Measurements from ENCODE around the gene ANKFN1.
A peak's percentile ranks its signal among the peaks of the same experiment; 100 is the strongest.

The ANKFN1 gene

DNA sequence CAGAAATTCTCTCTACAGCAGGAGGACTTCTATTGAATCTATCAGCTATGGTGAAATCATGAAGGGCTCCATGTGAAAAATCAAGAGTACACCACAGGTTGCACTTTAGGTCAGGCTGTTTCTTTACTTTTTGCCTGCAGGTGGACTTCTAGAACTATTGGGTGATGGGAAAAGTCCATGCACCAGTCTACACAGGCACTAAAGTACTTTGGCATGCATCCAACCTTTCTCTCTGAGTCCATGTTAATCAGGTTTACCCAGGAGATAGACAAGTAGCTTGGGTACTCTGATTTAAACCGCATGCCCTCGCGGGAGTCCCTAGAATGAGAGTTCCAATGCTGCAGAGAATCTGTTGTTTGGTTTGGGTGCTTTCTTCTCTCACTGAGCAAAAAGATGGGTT is 9.1 kb upstream of the ANKFN1 start:
- no peak for DNase-seq

GRCh38 chr17:56146534-56146933 is 6.7 kb upstream of the ANKFN1 start:
- DNase-seq = no peak

DNA sequence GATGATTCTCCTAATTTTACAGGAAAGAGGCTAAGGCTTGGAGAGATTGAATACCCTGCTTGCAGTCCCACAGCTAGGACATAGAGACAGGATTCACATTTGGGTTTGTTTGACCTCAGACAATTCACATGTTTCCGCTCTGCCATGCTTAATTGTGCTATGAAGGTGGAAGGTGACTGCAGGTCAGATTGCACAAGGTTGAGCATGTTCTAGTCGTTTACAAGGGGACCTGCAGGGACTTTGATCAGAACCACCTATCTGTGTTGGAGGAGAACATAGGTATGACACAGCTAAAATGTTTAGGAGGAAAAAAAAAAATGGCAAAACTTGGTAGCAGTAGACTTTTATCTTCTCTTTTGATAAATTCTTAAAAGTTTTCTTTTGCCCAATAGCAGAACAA is 4.9 kb upstream of the ANKFN1 start:
- no peak for DNase-seq

- no peak for DNase-seq
Observed at GRCh38 chr17:56149266-56150036, 3.8 kb upstream of the ANKFN1 start.

DNA sequence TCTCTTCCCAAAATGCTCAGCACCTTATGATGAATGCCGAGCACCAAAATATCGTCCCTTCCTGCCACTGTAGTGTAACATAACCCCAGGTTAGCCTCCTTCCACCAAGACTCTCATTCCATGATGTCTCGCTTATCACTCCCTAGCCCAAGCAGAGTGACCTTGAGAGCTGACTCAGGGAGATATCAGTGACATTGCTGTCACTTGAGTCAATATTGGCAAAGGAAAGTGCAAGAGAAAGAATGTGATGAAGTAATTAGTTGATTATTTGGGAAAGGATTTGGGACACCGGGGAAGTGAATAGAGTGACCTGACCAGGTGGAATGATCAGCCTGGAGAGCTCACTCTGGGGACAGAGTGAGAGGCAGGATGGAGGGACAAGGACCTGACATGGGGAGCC is 2.6 kb upstream of the ANKFN1 start:
- no peak for DNase-seq

DNA sequence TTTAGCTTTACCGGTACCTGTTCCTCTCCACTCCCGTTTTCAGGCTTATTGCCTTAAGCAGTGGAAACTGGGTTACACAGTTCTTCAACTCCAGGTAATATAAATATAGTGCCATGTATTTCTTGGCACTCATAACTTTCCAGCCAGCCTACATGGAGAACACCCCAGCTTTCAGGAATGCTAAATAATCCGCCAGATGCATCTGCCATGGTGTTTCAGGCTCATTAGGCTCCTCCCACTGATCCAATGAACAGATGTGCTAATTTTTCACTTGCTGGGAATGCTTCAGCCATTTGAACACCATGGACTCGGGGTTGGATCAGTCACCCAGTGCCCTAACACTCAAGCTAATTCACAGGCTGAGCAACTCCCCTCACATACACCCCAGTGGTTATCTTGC is 4.6 kb downstream of the ANKFN1 start:
- DNase-seq = no peak

GRCh38 chr17:56158344-56158743 is 5.1 kb downstream of the ANKFN1 start:
- no peak for DNase-seq

DNA sequence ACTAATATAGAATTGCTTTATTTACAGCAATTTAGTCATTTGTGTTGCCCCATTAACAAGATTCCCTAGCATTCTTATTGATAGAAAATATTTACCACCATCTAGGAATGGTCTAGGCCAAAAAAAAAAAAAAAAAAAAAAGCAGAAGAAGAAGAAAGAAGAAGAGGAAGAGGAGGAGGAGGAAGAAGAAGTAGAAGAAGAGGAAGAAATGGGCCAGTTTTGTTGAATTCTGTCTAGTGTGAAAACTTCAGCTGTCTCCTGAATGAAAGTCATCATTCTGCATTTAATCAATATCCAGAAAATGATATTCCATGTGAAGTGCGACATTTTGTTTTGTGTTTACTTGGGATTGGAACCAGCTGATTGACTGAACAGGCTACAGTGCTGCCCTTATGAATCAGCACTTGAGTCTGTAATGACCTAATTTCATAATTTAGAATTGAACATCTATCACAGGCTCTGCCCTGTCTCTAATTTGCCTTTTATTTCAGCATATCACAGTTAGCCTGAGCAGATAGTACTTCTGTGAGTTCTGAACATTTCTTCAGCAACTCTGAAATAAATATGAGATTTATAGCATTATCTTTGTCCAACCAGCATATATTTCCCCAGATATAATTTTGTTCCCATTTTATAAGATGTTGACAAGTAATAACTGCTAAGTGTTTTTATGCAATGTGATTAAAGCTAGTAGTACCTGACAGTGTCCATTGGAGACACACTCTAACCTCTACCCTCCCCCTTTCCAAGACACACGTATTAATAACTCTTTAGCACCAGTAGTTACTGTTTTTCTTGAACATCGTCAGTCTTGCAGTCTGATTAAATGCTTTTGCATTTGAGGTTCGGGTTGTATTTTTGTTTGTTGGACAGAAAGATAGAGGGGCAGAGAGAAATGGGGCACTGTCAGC is 5.9 kb downstream of the ANKFN1 start:
- no peak for DNase-seq

DNA sequence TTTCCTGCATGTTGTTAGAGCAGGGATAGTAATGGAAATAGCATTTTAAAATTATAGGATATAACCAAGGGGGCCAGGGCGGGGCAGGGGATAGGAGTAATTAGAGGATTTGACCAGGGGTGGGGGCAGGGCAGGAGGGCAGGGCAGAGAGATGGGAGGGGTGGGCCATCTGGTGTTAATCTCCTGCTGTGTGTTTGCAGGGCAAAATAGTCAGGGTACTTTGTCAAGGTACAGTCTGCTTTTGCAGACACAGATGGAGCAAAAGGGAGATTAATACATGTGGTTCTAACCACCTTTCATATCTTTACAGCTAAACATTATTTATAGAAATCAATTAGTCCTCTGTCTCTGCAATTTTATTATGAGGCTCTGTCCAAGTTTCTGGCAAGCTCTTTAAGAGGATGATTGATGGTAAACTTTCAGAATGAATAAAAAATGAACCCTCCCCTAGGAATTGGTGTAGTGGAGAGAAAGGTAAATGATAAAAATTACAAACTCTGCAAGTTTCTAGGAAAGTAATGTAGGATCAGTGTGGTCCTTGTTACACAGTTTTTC is 6.6 kb downstream of the ANKFN1 start:
- no peak for DNase-seq

- no peak for DNase-seq
Observed at GRCh38 chr17:56160422-56160821, 7.1 kb downstream of the ANKFN1 start.

- DNase-seq = no peak
Observed at GRCh38 chr17:56165072-56165641, 11.9 kb downstream of the ANKFN1 start.

GRCh38 chr17:56167491-56167890 is 14.2 kb downstream of the ANKFN1 start:
- DNase-seq = no peak

DNA sequence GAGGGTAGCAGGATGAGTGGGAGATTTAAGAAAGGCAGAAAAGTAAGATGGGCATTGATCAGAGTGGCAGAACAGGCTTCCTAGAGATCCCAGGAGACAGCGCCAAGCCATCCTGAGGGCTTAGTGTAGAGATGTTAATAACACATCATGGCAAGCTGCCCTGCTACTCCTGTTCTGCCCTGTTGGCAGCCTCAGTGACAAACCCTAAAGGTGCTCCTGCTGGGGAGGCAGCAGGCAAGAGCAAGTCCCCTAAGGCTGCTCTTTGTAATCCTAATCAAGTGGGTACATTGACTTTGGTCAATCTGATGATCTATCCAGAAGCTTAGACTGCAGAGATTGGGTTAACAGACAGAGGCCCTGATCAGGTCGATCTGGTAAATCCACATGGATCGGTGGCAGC is 16.3 kb downstream of the ANKFN1 start:
- no peak for DNase-seq

DNA sequence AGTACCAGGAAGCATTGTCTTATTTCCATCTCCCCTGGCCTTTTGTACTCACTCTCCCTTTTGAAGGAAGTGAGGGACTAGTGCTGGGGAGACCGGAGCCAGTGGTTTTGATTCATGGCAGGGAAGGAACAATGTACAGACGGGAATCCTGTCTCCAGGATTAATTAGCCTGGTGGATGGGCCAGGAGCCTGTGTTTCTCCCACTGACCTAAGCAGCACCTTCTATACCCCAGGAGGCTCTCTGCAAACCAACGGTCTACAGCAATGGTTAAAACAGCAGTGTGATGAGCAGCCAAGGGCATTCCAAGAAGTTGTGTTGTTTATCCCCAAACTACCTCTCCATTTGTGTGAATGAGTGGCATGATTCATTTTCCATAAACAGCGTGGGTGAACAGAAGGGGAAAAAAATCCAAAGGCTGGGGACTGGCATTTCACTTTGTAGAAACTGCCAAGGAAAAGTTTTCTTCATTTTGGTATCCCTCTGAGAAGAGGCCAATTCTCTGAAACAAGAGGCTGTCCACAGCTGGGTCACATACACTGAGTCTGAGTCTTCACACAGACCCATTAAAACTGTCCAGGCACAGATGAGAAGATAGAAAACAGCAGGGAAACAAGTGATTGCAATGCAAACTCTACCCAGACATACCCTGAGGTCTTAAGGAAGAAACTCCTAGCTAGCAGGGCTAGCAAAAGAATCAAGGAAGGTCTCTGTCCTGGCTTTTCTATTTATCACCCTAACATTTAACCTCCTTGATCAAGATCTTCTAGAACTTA is 18.1 kb downstream of the ANKFN1 start:
- no peak for DNase-seq

DNA sequence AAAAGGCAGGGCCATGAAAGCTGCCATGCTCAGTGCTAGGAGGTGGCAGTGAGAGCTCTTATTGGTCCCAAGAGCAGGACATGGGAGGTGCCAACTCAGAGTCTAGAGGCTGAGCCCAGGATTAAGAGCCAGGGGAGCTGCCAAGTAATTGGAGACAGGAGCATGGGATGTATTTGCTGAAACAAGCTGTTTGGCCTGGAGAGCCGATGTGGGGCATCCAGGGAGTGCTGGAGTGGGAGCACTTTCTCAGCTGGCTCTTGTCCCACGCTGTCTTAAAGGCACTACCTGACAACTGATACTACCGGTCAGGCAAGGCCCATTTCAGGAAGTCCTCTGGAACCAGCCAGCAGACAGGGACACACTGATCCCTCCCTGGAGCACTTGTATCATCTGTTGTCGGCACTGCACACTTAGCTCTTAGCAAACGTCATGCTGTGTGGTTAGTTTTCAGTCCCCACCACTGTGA is 19.3 kb downstream of the ANKFN1 start:
- peak; percentile 7 to 17 for DNase-seq

GRCh38 chr17:56173026-56173425 is 19.8 kb downstream of the ANKFN1 start:
- DNase-seq = no peak

DNA sequence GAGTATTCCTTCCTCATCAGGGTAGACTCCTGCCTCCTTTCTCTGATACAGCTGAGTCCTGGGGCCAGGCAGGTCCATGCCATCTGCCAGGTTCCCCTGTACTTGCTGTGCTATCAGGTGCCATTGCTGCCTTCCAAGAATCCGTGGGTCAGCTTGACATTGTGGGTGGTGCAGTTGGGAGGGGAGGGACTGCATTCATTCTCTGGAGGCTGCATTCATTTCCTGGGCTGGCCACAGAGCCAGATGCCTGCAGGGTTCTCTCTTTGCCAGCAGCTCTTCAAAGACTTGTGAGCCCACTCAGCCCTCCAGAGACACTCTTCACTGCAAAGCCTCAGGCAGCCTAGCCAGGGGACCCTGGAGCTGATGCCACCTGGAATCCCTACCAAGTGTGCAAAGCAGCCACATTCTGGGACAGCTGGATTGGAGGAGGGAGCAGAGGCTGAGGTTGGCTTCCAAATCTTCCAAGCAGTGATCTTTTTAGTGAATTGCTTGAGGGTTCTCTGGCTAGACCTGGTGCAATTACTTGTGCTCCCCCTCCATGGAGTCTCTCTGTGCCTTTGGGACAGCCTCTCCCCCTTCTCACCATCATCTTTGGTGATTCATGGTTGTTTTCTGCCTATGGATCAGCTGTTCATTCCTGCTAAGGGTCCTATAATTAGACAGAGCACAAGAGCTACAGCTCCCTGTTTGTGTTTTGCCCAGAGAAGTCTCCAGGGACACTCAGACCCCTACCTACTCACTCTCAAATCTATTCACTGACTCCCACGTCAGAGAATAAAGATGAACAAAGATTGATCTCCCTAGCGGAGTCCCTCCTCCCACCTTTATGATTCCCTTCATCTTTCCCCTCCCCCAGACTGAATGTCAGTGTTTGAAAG is 20.9 kb downstream of the ANKFN1 start:
- peak in 1 of 2 experiments; percentile 52 for DNase-seq

GRCh38 chr17:56175299-56175955 is 22.2 kb downstream of the ANKFN1 start:
- no peak for DNase-seq

DNA sequence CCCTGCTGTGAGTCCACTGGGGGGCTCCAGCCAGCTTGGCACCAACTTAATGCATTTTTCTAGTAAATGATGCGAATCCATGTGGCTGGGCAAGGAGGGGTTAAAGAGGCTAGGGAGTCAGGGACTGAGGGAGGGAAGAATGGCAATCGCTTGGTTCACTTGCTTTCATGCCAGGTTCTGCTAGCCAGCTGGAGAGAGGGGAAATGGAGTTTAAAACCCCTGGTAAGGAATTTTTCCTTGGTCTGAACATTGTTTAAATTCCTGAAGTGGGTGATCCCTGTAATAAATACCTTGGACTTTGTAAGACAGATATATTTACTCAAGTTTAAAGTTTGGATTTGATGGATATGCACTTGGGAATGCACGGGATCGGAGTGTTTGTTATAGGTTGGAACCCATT is 22.8 kb downstream of the ANKFN1 start:
- no peak for DNase-seq

GRCh38 chr17:56177361-56177760 is 24.1 kb downstream of the ANKFN1 start:
- DNase-seq = no peak

GRCh38 chr17:56178203-56178602 is 24.9 kb downstream of the ANKFN1 start:
- DNase-seq = no peak
